HPDE6-E6E7 (cell line): ENCODE measurements around the gene CYREN.

Experiments used
- DNase-seq: peaks from one replicate; pipeline ENCODE4 v3.0.0; 2011; ENCODE audit warnings: missing footprints; ENCODE audit errors: extremely low spot score

Gene CYREN

DNA sequence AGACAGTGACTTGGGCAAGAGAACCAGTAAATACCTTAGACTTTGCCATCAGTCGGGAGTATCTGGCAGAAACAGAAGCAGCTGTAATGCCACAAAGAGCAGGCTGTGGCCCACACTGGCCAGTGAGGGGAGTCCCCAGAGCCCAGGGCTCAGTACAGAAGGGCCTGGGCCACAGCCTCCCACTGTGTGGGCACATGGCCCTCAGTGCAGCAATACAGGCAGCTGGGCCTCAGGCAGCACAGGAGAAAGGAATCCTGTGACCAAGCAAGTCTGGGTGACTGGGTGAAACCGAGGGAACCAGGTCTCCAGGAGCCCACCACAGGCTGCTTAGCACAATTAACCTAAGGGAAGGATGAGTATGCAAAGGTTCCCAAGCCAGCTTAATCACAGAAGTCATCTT is 26.8 kb upstream of the CYREN start:
- no peak for DNase-seq

- no peak for DNase-seq
These were observed 25.6 kb upstream of the CYREN start for GRCh38 chr7:135195968-135196629.

GRCh38 chr7:135195156-135195555 is 24.6 kb upstream of the CYREN start:
- DNase-seq: no peak

DNA sequence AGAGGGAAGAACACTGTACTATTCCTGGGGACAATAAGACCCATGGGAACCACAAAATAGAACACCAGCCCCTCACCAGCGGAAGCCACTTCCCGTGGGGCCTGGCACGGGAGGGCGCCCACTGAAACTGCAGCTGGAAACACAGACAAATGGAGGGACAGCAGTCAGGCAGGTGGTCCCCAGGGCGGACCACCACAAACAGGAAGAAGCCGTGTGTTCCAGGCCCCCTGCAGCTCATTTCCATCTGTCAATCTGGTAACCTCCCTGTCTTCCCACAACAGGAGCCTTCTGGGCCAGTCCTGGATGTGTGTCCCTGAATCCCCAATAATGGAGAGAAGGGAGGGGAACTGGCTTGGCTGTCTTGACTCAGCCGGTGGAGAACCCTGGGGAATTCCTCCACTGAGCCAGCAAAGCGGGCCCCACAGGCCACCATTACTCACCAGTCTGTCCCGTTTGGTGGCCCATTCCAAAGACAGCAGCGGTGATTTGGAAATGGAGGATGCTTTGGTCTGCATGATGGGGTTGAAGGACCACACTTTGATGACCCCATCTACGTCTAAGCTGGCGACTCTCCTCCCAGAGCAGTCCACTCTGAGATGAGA is 24.1 kb upstream of the CYREN start:
- no peak for DNase-seq

- peak; percentile 69 for DNase-seq
These were observed 23.1 kb upstream of the CYREN start for GRCh38 chr7:135193615-135194081.

DNA sequence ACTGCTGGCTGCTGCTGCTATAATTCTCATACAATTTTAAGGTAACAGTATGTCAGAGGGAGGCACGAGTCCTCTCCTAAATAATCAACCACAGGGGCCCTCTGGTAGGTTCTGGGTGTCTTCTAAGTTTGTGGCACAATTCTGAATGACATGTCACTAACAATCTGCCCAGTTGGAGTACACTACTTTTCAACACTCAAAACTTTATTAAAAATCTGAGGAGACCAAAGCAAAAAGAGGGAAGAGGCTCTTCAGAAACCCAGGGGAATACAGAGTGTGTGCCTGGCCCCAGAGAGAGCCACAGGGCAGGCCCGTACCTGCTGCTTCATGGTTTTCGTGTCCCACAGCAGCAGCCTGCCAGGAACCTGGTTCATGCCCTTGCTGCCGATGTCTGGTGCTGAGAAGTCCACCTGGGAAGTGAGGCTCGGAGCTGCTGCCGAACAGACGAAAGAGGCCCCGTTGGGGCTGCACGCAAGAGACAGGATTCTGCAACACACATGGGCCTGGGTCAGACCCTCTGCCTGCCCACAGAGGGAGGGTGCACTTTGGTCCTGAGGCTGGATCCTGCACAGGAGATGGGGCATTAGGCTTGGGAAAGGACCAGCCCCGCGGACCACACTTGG is 22.5 kb upstream of the CYREN start:
- DNase-seq: peak; percentile 48

GRCh38 chr7:135190703-135191102 is 20.2 kb upstream of the CYREN start:
- DNase-seq: no peak

- DNase-seq: no peak
These were observed 19.5 kb upstream of the CYREN start for GRCh38 chr7:135189961-135190360.

DNA sequence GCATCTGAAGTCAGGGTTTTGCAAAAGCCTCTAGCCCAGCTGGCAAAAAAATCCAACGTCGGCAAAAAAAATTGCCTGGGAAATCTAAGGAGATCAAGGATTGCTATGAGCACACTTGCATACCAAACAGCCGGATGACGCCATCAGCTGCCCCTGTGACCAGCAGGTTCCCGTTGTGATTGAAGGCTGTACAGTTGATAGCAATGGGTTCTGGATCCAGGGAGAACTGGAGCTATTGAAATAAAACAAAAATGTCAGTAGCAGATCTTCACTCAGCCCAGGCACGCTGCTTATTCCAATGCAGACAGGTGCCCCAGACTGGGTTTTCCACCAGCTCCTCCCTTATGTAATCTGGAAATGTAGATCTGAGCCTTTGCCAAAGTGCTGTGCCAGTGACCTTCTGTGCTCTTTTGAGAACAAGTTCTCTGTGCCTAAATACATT is 18.7 kb upstream of the CYREN start:
- no peak for DNase-seq

DNA sequence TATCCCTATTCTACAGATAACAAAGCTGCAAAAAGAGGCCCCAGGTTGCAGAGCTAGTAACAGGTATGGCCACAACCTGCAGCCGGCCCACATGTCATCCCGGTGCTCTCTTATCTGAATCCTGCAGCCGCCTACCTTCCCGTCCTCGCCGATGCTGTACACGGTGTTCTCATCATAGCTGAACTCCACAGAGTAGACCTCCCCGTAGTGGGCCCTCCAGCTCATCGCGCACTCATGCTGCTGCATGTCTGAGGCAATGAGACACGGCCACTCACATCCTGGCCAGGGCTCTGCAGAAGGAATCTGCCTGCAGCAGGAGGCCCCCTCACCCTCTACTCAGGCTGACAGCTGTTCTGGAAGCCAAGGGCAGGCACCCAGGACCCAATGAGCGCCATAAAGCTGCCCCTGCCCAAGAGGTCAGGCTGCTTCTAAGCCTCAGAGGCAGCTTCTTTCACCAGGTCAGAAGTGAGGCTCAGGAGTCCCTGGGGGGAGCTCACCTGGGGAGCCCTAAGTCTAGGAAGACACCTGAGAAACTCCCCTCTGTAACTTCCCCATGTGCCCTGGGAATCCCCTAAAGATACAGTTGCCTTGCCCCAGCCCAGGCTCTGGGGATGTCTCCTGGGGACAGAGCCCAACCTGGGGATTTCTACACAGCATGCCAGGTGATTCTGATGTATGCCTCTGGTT is 17.9 kb upstream of the CYREN start:
- DNase-seq: peak; percentile 69

DNA sequence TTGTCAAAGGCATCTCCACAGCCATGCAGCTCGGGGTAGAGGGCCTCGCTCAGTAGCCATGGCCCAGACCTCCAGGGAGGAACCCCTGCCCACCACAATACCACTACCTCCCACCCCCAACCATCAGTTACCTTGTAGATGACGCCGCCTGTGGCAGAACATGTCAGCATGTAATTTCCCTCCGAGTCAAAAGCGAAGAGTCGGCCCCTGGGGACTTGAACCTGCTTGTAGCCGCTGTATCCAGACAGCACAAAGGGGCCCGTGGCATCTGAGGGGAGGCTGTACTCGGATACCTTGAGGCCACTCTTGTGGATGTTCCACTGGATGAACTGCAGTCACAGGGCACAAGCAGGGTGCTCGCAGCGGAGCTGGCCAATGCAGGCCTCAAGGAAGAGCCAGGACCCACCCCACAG is 16.3 kb upstream of the CYREN start:
- no peak for DNase-seq

- DNase-seq: no peak
These were observed 15.7 kb upstream of the CYREN start for GRCh38 chr7:135186261-135186540.

- DNase-seq: no peak
These were observed 15.2 kb upstream of the CYREN start for GRCh38 chr7:135185471-135186260.

DNA sequence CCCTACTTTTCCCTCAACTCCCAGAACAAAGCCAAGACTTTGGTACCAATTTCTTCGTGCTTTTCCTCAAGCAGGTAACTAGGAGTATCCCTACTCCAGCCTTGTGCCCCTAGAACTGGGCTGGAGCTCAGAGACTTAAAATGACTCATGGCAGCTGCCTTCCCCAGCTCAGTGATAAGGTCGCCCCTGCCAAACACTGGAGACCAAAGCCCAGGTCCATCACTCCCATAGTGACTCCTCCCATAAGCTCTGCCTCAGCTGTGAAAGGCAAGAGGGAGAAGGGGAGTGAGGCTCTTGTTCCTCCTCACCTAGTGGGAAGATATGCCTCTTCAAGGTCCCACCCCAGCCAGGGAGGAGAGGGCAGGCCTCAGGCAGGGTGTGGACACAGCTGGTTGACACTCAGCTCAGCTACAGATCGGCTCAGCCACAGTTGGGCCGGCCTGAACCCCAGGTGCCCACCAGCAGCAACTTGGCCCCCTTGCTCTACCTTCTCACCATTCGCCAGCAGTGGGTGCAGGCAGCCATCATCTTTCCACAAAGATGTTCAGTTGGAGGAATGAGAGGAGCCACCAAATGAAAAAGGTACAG is 13.8 kb upstream of the CYREN start:
- no peak for DNase-seq

DNA sequence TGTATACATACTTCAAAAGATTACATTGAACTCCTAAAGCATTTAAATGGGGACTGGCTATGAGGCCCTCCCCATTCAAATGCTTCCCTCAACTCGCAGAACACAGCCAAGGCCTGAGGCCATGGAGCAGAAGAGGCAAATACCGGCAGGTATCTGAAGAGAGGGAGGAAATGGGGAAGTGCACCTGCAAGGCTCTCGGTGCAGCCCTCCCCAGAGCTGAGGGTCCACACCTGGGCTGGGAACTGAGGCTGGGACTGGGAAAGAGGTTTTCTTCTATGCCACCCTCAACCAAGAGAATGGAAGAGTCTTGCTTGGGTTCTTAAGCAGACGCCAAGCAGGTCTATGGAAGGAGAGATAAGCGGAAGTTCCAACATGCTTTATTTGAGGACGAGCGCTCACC is 13.0 kb upstream of the CYREN start:
- no peak for DNase-seq

GRCh38 chr7:135181929-135182678 is 11.6 kb upstream of the CYREN start:
- DNase-seq: no peak

GRCh38 chr7:135181261-135181928 is 10.9 kb upstream of the CYREN start:
- DNase-seq: no peak

DNA sequence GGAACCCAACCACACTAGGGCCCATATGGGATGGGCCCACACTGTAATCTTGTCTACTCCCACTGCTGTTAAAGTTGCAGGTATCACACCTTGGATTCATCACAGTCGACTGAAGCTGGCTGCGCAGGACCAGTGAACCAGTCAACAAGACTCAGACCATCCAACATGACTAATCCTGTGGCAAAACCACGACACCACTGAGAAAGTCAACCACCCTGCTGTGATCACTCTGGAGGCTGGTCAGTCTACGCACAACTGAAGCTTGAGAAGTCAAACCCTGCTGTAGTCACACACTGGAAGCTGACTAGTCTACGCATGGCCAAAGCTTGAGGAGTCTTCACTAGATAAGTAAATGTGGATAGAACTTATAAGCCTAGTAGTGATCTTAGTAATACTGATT is 9.6 kb upstream of the CYREN start:
- no peak for DNase-seq

DNA sequence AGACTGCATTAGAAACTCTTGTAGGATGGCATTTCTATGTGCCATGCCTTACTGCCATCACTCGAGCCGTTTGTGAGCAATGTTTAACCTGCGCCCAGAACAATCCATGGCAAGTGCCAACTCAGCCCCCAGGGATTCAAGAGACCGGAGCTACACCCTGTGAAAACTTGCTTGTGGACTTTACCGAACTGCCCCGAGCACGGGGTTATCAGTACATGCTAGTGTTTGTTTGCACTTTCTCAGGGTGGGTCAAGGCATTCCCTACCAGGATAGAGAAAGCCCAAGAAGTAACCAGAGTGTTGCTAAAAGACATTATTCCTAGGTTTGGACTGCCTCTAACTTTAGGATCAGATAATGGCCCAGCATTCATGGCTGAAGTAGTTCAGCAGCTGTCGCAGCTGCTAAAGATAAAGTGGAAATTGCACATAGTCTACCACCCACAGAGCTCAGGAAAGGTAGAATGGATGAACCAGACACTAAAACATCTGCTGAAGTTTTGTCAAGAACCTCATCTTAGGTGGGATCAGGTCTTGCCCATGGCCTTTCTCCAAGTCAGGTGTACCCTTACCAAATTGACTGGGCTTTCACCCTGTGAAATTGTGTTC is 8.9 kb upstream of the CYREN start:
- no peak for DNase-seq

DNA sequence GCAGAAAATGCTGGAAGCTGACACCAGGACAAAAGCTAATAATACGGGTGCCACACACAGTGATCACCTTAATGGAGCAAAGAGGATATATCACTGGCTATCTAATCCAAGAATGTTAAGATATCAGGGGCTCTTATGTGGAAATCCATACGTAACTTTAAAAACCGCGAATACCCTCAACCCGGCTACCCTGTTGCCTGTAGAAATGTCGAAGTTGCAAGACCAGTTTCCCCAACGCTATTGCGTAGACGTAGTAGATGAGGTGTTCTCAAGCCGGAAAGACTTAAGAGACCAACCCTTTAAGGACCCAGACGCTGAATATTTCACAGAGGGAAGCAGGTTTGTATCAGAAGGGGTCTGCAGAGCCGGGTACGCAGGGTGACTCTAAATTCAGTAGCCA is 7.9 kb upstream of the CYREN start:
- no peak for DNase-seq
